AG04450 (cell line): ENCODE measurements around the gene RAB3IL1. TPM values are rescaled to one million over a fixed set of nuclear protein-coding genes. Genes with fewer than 3 reads are reported as not detected.

Source experiments
- CTCF ChIA-PET: fragments of 300-600, 350-600 bp; formaldehyde crosslinking; extraction: SDS; loops from one replicate; lab custom pipeline; 2022; ENCODE audit warnings: antibody characterized with exemption, inconsistent platforms; lab: Charles Lee
- POLR2A ChIA-PET: fragments of 350-600 bp; formaldehyde crosslinking; extraction: SDS; loops from one replicate; lab custom pipeline; 2021; ENCODE audit warnings: antibody characterized with exemption, inconsistent platforms; lab: Yijun Ruan, JAX
- DNase-seq: peaks from one replicate; pipeline ENCODE4 v3.0.0-alpha.2; 2011; ENCODE audit warnings: low read depth, low spot score
- H3K27ac ChIP-seq: one replicate; pipeline ENCODE4 v1.5.1; 2012; ENCODE audit warnings: low read depth, low read length, control low read depth
- H3K27me3 ChIP-seq: one replicate; pipeline ENCODE4 v1.6.0; 2012; ENCODE audit warnings: low read length; ENCODE audit not compliant: control insufficient read depth, insufficient read depth
- H3K4me3 ChIP-seq: 2 replicates; pipeline ENCODE4 v1.5.1; 2011; ENCODE audit warnings: mild to moderate bottlenecking, low read depth, low read length, control low read depth
- H3K9me3 ChIP-seq: 2 replicates; pipeline ENCODE4 v1.5.1; 2012; ENCODE audit warnings: low read length; ENCODE audit not compliant: control insufficient read depth, insufficient read depth
- polyA plus RNA-seq: library from polyadenylated mRNA; depleted of rRNA; stranded (reverse); fragments of >200 nt; gene quantifications from 2 replicates; pipeline ENCODE4 v1.2.3, GENCODE V29; 2011
- TF ChIP-seq, protein P1 (sequence below): IDR thresholded peaks from 2 replicates; pipeline ENCODE4 v1.5.1; 2011; ENCODE audit warnings: low read depth, low read length, control low read depth, inconsistent platforms

The RAB3IL1 gene
- polyA plus RNA-seq, 1 experiment = 2.7 TPM

DNA sequence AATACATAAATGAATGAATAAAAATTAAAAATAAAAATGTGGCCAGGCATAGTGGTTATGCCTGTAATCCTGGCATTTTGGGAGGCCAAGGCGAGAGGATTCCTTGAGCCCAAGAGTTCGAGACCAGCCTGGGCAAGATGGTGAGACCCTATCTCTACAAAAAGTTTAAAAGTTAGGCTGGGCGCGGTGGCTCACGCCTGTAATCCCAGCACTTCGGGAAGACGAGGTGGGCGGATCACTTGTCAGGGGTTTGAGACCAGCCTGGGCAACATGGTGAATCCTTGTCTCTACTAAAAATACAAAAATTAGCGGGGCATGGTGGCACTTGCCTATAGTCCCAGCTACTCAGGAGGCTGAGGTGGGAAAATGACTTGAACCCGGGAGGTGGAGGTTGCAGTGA is 23.1 kb upstream of the RAB3IL1 start:
- ChIA-PET CTCF (interaction anchor here (0.7 to 4.4 kb wide), 3 partner anchors 14 to 141 kb away, joined by 3 to 27 read pairs (median 3); no protein-coding TSS in a partner anchor), POLR2A (no interaction called here)
- TF ChIP-seq, protein P1, sequence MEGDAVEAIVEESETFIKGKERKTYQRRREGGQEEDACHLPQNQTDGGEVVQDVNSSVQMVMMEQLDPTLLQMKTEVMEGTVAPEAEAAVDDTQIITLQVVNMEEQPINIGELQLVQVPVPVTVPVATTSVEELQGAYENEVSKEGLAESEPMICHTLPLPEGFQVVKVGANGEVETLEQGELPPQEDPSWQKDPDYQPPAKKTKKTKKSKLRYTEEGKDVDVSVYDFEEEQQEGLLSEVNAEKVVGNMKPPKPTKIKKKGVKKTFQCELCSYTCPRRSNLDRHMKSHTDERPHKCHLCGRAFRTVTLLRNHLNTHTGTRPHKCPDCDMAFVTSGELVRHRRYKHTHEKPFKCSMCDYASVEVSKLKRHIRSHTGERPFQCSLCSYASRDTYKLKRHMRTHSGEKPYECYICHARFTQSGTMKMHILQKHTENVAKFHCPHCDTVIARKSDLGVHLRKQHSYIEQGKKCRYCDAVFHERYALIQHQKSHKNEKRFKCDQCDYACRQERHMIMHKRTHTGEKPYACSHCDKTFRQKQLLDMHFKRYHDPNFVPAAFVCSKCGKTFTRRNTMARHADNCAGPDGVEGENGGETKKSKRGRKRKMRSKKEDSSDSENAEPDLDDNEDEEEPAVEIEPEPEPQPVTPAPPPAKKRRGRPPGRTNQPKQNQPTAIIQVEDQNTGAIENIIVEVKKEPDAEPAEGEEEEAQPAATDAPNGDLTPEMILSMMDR = no peak
- peaks cover 18% of the 10 kb centered on the region for H3K27me3 ChIP-seq
- DNase-seq = no peak
- H3K4me3 ChIP-seq = no peak overlapping the region
- H3K9me3 ChIP-seq = peaks cover 11% of the 10 kb centered on the region
- H3K27ac ChIP-seq = no peak overlapping the region

DNA sequence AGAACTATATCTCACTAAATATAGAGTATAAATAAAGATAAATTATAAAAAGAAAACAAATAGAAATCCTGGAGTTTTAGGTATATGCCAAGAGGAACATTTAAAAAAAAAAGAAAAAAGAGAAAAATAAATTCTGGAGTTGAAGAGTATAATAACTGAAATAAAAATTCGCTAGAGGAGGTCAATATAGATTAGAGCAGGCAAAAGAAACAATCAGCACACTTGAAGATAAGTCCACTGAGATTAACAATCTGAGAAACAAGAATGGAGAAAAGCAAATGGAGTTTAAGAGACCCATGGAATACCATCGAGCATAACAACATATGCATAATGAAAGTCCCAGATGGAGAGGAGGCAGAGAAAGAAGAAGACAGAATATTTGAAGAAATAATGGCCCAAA is 18.5 kb upstream of the RAB3IL1 start:
- H3K9me3 ChIP-seq = peaks cover 11% of the 10 kb centered on the region
- no peak overlapping the region for H3K27ac ChIP-seq
- H3K4me3 ChIP-seq = no peak overlapping the region
- H3K27me3 ChIP-seq = peaks cover 8% of the 10 kb centered on the region
- ChIA-PET CTCF (interaction anchor here (1.1 to 2.9 kb wide), 3 partner anchors 12 to 172 kb away, joined by 3 to 19 read pairs (median 7); no protein-coding TSS in a partner anchor), POLR2A (no interaction called here)
- DNase-seq = no peak
- TF ChIP-seq, protein P1 = no peak

DNA sequence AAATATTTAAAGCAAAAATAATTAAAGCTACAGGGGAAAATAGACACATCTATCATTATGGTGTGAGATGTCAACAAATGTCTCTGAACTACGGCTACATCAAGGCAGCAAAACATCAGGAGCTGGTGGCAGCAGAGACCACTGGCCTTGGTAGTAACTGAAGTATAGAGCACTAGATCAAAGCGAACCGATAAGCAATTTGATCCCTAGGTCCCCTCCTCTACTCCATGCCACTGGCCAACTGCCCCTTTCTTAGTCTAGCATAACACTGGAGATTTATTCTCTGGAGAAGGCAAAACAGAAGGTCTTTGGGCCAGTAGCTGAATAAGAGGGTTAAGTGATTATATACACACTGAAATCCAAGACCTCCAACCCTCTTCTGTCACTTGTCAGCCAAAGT is 13.6 kb upstream of the RAB3IL1 start:
- H3K9me3 ChIP-seq = no peaks in the 10 kb centered on the region
- no peak overlapping the region for H3K4me3 ChIP-seq
- peaks cover 3% of the 10 kb centered on the region for H3K27me3 ChIP-seq
- ChIA-PET CTCF (interaction anchor here (0.6 to 5.7 kb wide), 4 partner anchors 16 to 445 kb away, joined by 3 to 31 read pairs (median 4); no protein-coding TSS in a partner anchor), POLR2A (no interaction called here)
- H3K27ac ChIP-seq = no peak overlapping the region
- no peak for DNase-seq
- TF ChIP-seq, protein P1 = no peak

DNA sequence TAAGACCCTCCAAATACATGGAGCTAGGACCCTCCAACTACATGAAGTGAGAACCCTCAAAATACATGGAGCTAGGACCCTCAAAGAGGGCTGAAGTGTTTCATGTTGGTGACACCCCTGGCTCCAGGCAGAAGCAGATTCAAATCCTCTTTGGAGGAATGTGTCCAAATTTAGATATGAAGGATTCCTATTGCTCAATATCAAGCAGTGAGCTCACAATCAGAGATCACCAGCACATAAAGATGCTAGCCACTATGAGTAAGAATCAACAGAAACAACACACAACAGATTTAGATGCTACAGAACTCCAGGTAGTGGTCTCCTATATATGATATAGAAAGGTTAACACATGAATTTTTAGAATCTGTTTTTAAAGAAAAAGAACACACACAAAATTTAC is 11.2 kb upstream of the RAB3IL1 start:
- peaks cover 2% of the 10 kb centered on the region for H3K27me3 ChIP-seq
- no peaks in the 10 kb centered on the region for H3K9me3 ChIP-seq
- ChIA-PET CTCF (interaction anchor here (1.2 to 2.9 kb wide), 6 partner anchors 19 to 179 kb away, joined by 4 to 26 read pairs (median 10); no protein-coding TSS in a partner anchor), POLR2A (no interaction called here)
- H3K27ac ChIP-seq = no peak overlapping the region
- DNase-seq = no peak
- TF ChIP-seq, protein P1 = no peak
- H3K4me3 ChIP-seq = no peak overlapping the region

DNA sequence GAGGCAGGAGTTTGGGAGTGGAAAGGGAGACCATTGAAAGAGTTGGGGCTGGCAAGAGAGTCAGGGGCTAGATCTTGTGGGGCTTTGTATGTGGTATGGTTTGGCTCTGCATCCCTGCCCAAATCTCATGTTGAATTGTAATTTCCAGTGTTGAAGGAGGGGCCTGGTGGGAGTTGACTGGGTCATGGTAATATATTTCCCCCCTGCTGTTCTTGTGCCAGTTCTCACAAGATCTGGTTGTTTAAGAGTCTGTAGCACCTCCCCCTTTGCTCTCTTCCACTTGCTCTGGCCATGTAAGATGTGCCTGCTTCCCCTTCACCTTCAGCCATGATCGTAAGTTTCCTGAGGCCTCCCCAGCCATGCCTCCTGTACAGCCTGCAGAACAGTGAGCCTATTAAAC is 10.1 kb upstream of the RAB3IL1 start:
- POLR2A ChIA-PET = no interaction called here
- Histone ChIP-seq H3K27me3 (peaks cover 2% of the 10 kb centered on the region), H3K27ac (no peak overlapping the region), H3K4me3 (no peak overlapping the region), H3K9me3 (no peaks in the 10 kb centered on the region)
- TF ChIP-seq, protein P1 = no peak
- no peak for DNase-seq
- CTCF ChIA-PET = interaction anchor here (1.0 to 2.9 kb wide), 3 partner anchors 20 to 154 kb away, joined by 3 to 26 read pairs (median 12); no protein-coding TSS in a partner anchor
